ENCODE data around the gene PM20D2. TPM values are rescaled to one million over a fixed set of nuclear protein-coding genes. Genes with fewer than 3 reads are reported as not detected.

The PM20D2 gene
- total RNA-seq, 1 experiment from 2014 or later, result 28.8 TPM

GRCh38 chr6:89100114-89100513 lies 45.7 kb upstream of the PM20D2 start:
- Histone ChIP-seq H3K79me2 (ENCODE audit: low read depth) (no peaks in the 10 kb centered on the region), H3K9me3 (ENCODE audit: insufficient read depth, low read depth) (no peaks in the 10 kb centered on the region), H3F3A (ENCODE audit: insufficient read depth, low read depth) (no peaks in the 10 kb centered on the region), H3K27ac (no peak overlapping the region), H2AFZ (no peak overlapping the region), H3K4me2 (no peak overlapping the region), H3K36me3 (ENCODE audit: low read depth) (no peaks in the 10 kb centered on the region), H3K4me1 (replicated peaks; ENCODE audit: insufficient read depth) (no peaks in the 10 kb centered on the region), H3K4me3 (no peak overlapping the region), H4K20me1 (ENCODE audit: insufficient read depth) (no peaks in the 10 kb centered on the region), H3K27me3 (ENCODE audit: insufficient read depth, low read depth) (no peaks in the 10 kb centered on the region), H3K9me2 (ENCODE audit: insufficient read depth) (no peaks in the 10 kb centered on the region)
- BruUV-seq (replicated peaks), result no TSS peak
- ChIA-PET POLR2A (ENCODE audit: unreplicated experiment) (no interaction called here), CTCF (no interaction called here)
- TF ChIP-seq EZH2 (IDR thresholded peaks at IDR 0.05; ENCODE audit: low read depth) (no peak), CTCF (conservative IDR thresholded peaks at IDR 0.05) (no peak)
- DNase-seq, result no peak
- intact Hi-C loops (cut with micrococcal nuclease; ENCODE audit: unreplicated experiment), result no loop called here

GRCh38 chr6:89110284-89110683 lies 35.6 kb upstream of the PM20D2 start:
- Histone ChIP-seq H2AFZ (no peak overlapping the region), H3K79me2 (ENCODE audit: low read depth) (no peaks in the 10 kb centered on the region), H3K4me1 (replicated peaks; ENCODE audit: insufficient read depth) (no peaks in the 10 kb centered on the region), H3K36me3 (ENCODE audit: low read depth) (no peaks in the 10 kb centered on the region), H4K20me1 (ENCODE audit: insufficient read depth) (no peaks in the 10 kb centered on the region), H3K9me2 (ENCODE audit: insufficient read depth) (no peaks in the 10 kb centered on the region), H3F3A (ENCODE audit: insufficient read depth, low read depth) (no peaks in the 10 kb centered on the region), H3K4me2 (no peak overlapping the region), H3K9me3 (ENCODE audit: insufficient read depth, low read depth) (no peaks in the 10 kb centered on the region), H3K27ac (no peak overlapping the region), H3K27me3 (ENCODE audit: insufficient read depth, low read depth) (no peaks in the 10 kb centered on the region), H3K4me3 (no peak overlapping the region)
- no TSS peak for BruUV-seq (replicated peaks)
- ChIA-PET POLR2A (ENCODE audit: unreplicated experiment) (no interaction called here), CTCF (no interaction called here)
- DNase-seq, result no peak
- TF ChIP-seq CTCF (conservative IDR thresholded peaks at IDR 0.05), result no peak
- no peak for TF ChIP-seq EZH2 (IDR thresholded peaks at IDR 0.05; ENCODE audit: low read depth)
- intact Hi-C loops (cut with micrococcal nuclease; ENCODE audit: unreplicated experiment), result no loop called here

GRCh38 chr6:89111933-89112332 lies 33.9 kb upstream of the PM20D2 start:
- Histone ChIP-seq H3K4me3 (no peak overlapping the region), H3K79me2 (ENCODE audit: low read depth) (no peaks in the 10 kb centered on the region), H3K4me2 (no peak overlapping the region), H3K9me2 (ENCODE audit: insufficient read depth) (no peaks in the 10 kb centered on the region), H3K4me1 (replicated peaks; ENCODE audit: insufficient read depth) (no peaks in the 10 kb centered on the region), H3K27me3 (ENCODE audit: insufficient read depth, low read depth) (no peaks in the 10 kb centered on the region), H3F3A (ENCODE audit: insufficient read depth, low read depth) (no peaks in the 10 kb centered on the region), H3K36me3 (ENCODE audit: low read depth) (no peaks in the 10 kb centered on the region), H3K27ac (no peak overlapping the region), H4K20me1 (ENCODE audit: insufficient read depth) (no peaks in the 10 kb centered on the region), H2AFZ (no peak overlapping the region), H3K9me3 (ENCODE audit: insufficient read depth, low read depth) (no peaks in the 10 kb centered on the region)
- TF ChIP-seq CTCF (conservative IDR thresholded peaks at IDR 0.05) (no peak), EZH2 (IDR thresholded peaks at IDR 0.05; ENCODE audit: low read depth) (no peak)
- BruUV-seq (replicated peaks), result no TSS peak
- intact Hi-C loops (cut with micrococcal nuclease; ENCODE audit: unreplicated experiment), result no loop called here
- POLR2A ChIA-PET (ENCODE audit: unreplicated experiment), result interaction anchor here (0.6 kb wide), 1 partner anchor 526 kb away, joined by 7 read pairs; no protein-coding TSS in a partner anchor
- DNase-seq, result no peak
- CTCF ChIA-PET, result no interaction called here
